ENCODE measurements around the gene PWWP2B.

PWWP2B gene

GRCh38 chr10:132405463-132405991 lies 8.5 kb downstream of the PWWP2B start:
- no peak for DNase-seq (ENCODE audit: low read depth in 4 of 4, low spot score in 1 of 4)

- no peak for DNase-seq (ENCODE audit: low read depth in 4 of 4, low spot score in 1 of 4)
Measured at GRCh38 chr10:132406181-132406580, 9.2 kb downstream of the PWWP2B start.

GRCh38 chr10:132406750-132407149 lies 9.8 kb downstream of the PWWP2B start:
- no peak for DNase-seq (ENCODE audit: low read depth in 4 of 4, low spot score in 1 of 4)

- DNase-seq (ENCODE audit: low read depth in 4 of 4, low spot score in 1 of 4), result no peak
Measured at GRCh38 chr10:132407243-132407746, 10.3 kb downstream of the PWWP2B start.

- DNase-seq (ENCODE audit: low read depth in 4 of 4, low spot score in 1 of 4), result no peak
Measured at GRCh38 chr10:132407846-132408278, 10.9 kb downstream of the PWWP2B start.

- DNase-seq (ENCODE audit: low read depth in 4 of 4, low spot score in 1 of 4), result no peak
Measured at GRCh38 chr10:132408367-132408781, 11.4 kb downstream of the PWWP2B start.

DNA sequence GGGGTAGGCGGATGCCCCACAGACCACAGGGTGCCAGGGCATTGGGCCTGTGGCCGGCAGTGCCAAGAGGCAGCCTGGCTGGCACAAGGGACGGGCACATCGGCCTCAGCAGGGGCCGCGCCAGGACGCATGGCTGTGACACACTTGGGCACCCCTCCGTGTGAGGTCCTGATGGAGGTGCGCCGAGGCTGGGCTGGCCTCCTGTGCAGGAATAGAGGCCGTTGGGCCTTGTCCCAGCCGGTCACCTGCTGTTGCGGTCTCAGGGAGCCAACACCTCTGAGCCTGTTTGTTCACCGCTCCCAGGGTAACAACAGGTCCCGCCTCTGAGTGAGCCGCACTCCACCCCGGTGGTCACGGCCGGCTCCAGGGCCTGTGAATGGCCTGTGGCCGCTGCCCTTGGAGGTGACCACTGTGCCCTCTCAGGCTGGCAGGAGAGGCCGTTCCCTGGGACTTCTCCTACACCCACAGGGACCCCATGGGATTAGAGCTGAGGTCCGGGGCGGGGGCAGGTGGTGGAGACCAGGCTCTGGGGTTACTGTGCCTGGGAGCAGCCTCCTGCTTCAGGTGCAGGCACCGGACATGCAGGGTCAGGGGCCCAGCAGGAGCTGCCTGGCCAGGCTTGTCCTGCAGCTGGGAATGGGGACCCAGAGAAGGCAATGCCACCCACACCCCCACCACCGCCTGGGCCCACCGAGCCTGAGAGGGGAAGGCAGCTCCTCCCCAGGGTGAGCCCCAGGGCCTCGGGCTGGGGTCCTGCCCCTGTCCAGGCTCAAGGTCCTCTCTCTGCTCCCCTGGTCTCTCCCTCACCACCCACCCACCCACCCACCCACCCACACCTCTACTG lies 12.0 kb downstream of the PWWP2B start:
- no peak for DNase-seq (ENCODE audit: low read depth in 4 of 4, low spot score in 1 of 4)

- no peak for DNase-seq (ENCODE audit: low read depth in 4 of 4, low spot score in 1 of 4)
Measured at GRCh38 chr10:132409667-132410028, 12.6 kb downstream of the PWWP2B start.

DNA sequence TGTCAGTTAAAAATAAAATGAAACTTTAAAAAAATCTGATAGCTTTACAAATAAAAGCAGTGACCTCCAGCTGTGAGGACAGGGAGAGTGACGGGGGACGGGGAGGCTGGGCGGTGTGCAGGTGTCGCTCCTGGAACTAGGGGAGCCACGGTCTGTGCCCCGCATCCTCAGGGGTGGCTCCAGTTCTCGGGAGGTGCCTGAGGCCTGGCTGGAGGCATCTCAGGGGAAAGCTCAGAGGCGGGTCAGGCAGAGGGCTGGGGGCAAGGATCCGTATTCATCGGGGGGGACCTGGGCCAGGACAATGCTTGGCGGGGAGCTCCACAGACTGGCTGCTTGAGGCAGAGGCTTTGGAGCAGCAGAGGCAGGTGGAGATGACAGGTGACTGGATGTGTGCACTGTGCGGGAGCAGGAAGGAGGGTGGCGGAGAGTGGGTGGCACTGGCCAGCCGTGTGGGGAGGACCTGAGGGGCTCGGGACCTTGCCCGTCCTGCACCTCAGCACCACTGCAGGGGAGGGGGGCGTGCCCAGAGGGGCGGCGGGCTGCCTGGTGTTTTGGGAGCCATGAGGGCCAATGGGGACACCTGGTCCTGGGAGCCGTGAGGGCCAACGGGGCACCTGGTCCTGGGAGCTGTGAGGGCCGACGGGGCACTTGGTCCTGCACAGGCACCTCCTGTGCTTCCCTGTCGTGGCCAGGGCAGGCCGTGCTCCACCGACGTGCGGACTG lies 13.2 kb downstream of the PWWP2B start:
- DNase-seq (ENCODE audit: low read depth in 4 of 4, low spot score in 1 of 4), result no peak

DNA sequence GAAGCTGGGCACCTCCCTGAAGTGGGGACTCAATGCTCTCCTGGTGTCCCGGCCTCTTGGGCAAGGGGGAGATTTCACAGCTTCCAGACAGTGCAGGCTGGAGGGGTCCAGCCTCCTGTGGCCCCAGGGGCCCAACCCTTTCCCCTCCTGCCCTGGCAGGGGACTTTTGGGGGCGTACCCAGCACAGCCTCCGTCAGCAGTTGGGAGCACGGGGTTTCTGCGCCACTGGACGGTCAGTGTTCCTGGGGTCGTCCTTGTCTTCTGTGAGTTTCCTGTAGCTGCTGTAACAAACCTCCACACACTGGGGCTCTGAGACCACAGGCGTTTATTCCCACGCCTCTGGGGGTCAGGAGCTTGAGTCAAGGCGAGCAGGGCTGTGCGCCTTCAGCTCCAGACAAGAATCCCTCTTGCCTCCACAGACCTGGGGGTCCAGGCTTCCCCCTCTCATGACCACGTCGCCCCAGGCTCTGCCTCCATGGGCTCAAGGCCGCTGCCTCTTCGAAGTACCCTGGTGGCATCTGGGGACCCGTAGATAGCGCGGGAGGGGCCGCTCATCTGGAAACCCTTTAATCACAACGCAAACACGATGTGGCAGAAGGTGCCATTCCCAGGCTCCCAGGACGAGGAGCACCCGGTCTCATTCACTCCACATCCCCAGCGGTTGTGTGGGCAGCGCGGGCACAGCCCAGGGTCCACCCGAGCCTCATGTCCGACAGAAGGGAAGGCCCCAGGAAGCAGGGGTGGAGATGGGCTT lies 14.0 kb downstream of the PWWP2B start:
- DNase-seq (ENCODE audit: low read depth in 4 of 4, low spot score in 1 of 4), result no peak

- DNase-seq (ENCODE audit: low read depth in 4 of 4, low spot score in 1 of 4), result no peak
Measured at GRCh38 chr10:132411561-132412253, 14.7 kb downstream of the PWWP2B start.

- DNase-seq (ENCODE audit: low read depth in 4 of 4, low spot score in 1 of 4), result no peak
Measured at GRCh38 chr10:132412316-132413192, 15.6 kb downstream of the PWWP2B start.

DNA sequence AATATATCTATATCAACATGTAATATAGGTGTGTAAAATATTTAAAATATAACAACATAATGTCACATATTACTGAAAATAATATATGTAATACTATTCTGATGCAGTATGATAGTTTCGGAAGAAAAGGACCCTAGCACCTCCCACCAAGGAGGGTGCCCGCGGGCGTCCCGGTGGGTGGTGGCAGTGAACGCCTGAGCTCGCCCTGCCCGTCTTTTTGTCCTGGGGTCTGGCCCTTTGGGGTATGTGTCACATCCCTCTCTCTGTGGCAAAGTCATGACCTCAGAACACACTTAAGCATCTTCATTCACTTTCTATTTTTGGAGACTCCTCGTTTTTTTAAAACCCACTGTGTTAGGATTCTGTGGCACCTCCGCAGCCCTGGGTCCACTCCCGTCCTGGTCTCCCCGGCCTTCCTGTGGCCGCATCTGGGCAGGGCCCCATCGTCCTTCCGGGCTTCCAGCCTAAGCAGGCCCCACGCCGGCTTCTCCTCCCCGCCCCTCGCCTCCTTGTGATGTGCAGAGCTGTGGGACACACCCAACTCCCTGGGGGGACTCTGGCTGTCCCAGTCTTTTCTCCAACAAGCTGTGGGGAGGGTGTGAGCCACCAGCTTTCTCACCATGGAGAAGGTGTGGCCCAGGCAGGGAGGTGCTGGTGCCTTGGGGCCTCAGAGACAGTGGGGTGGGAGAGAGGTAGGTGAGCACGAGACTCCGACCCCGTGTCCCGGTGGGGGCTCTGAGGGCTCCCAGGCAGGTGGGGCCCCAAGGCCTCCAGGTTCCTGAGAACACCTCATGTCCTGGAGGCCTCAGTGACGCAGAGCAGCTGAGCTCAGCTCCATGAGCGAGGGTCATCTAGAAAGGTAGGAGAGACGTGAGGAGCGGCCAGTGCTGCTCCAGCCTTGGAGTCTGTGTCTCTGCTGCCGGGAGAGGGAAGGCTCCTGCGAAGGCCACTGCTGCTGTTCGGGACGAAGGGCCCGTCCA lies 16.5 kb downstream of the PWWP2B start:
- DNase-seq (ENCODE audit: low read depth in 4 of 4, low spot score in 1 of 4), result no peak

DNA sequence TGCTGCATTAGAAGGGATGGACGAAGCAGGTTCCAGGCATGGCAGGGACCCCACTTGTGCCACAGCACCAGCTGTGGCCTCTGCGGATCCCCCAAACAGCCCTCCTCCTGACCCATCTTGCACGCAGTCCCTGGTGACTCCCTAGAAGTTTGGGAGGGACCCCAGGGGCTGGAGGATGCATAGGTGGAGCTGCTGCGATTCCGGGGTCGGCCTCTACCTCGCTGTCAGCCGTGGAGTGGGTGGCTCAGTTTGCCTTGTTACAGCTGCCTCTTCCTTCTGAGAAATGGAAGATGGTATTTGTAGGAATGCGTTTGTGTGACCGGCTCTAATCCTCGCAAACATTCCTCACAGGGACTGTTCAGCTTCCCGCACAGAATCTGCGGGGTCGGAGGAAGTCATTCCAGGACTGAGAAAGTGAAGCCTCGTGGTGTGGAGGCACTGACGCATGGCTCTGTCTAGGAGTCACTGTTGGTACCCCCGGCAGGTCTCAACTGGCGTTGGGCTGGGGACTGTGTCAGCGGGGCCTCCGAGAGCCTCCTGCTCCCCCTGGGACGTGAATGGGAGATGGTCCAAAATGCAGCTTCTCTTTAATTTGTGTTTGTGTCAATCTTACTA lies 17.5 kb downstream of the PWWP2B start:
- no peak for DNase-seq (ENCODE audit: low read depth in 4 of 4, low spot score in 1 of 4)

GRCh38 chr10:132415255-132415654 lies 18.3 kb downstream of the PWWP2B start:
- DNase-seq (ENCODE audit: low read depth in 4 of 4, low spot score in 1 of 4), result no peak

GRCh38 chr10:132415956-132416355 lies 19.0 kb downstream of the PWWP2B start:
- DNase-seq (ENCODE audit: low read depth in 4 of 4, low spot score in 1 of 4), result no peak

DNA sequence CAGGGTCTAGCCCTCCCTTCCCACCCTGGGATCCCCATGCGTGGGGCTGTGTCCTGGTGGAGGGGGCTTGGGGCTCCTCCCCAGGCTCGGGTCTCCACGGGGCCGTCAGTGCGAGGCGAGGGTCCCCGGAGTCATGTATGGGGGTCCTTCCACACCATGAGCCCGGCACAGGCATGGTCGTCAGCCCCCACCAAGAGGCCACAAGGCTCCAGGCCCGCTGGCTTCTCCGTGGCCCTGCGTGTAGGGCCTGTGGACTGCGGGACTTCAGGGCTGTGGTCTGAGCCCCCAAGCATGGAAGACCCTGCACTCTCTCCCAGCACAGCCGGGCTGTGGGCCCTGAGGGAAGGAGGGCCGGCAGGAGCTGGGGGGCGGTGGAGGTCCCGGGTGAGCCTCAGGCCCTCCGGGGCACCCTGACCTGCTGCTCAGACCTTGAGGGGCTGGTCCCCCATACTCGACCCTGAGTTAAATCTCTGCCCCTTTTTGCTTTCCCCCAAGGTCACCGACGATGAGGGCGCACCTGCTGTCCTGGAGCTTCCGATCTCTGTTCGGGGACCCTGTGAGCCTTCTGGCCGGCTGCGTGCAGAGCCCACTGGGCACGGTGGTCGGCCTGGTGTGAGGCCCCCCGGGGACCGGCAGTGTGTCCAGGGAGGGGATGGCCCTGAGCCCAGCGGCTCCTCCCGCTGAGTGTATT lies 19.7 kb downstream of the PWWP2B start:
- DNase-seq (ENCODE audit: low read depth in 4 of 4, low spot score in 1 of 4), result no peak
